PC-3 (cell line): Measurements from ENCODE around the gene TMEM168. TPM values are rescaled to one million over a fixed set of nuclear protein-coding genes. Genes with fewer than 3 reads are reported as not detected.
"Not testable (repeated sequence)": the region's sequence is repeated elsewhere in the genome, so short reads cannot be mapped to it uniquely, and the experiment has no call there.

Experiments
- ATAC-seq: fragments of 200-7000 bp; cut with Tn5 transposase; 2 replicates; pipeline ENCODE4 v1.9.1; 2020; ENCODE audit warnings: mild to moderate bottlenecking, moderate library complexity
- BruUV-seq: library from RNA; stranded (reverse); fragments of 400-500 nt; replicated peaks from 2 replicates; lab custom pipeline; 2021; lab: Mats Ljungman, UMichigan
- CTCF ChIA-PET: fragments of 300-600 bp; sonication (Branson Sonifier 250); formaldehyde crosslinking; loops from one replicate; lab custom pipeline; 2022; ENCODE audit warnings: antibody characterized with exemption; lab: Charles Lee
- POLR2A ChIA-PET: fragments of 300-600 bp; sonication (Branson Sonifier 250); formaldehyde crosslinking; loops from one replicate; lab custom pipeline; 2022; ENCODE audit warnings: antibody characterized with exemption; ENCODE audit not compliant: unreplicated experiment; lab: Charles Lee
- DNase-seq: peaks from one replicate; pipeline ENCODE4 v3.0.0-alpha.2; 2015
- H2AFZ ChIP-seq: fragments of 300-600 bp; sonication (generic); 2 replicates; pipeline ENCODE4 v1.6.0; 2016; ENCODE audit warnings: antibody characterized with exemption, low read length
- H3F3A ChIP-seq: fragments of 300-600 bp; sonication (generic); one replicate; pipeline ENCODE4 v1.6.0; 2017; ENCODE audit warnings: antibody characterized with exemption, low read length, control low read depth, mild to moderate bottlenecking; ENCODE audit not compliant: unreplicated experiment
- H3K27ac ChIP-seq: fragments of 300-600 bp; sonication (generic); 2 replicates; pipeline ENCODE4 v1.5.1; 2016; ENCODE audit warnings: mild to moderate bottlenecking, low read length
- H3K27me3 ChIP-seq: fragments of 300-600 bp; sonication (generic); 2 replicates; pipeline ENCODE4 v1.6.1; 2016; ENCODE audit warnings: low read length, mixed read lengths
- H3K36me3 ChIP-seq: fragments of 300-600 bp; sonication (generic); 2 replicates; pipeline ENCODE4 v1.6.1; 2016; ENCODE audit warnings: low read depth, mixed run types, low read length, mixed read lengths
- H3K4me1 ChIP-seq: fragments of 300-600 bp; sonication (generic); 2 replicates; pipeline ENCODE4 v1.5.1; 2016; ENCODE audit warnings: low read length; ENCODE audit not compliant: insufficient read depth
- H3K4me2 ChIP-seq: fragments of 300-600 bp; sonication (generic); 2 replicates; pipeline ENCODE4 v1.6.0; 2016; ENCODE audit warnings: low read length
- H3K4me3 ChIP-seq: fragments of 300-600 bp; sonication (generic); 2 replicates; pipeline ENCODE4 v1.5.1; 2016; ENCODE audit warnings: mild to moderate bottlenecking, low read length, mixed read lengths
- H3K79me2 ChIP-seq: fragments of 300-600 bp; sonication (generic); 2 replicates; pipeline ENCODE4 v1.6.1; 2017; ENCODE audit warnings: low read length, mixed read lengths
- H3K9ac ChIP-seq: fragments of 300-600 bp; sonication (generic); 2 replicates; pipeline ENCODE4 v1.6.0; 2016; ENCODE audit warnings: mild to moderate bottlenecking, low read length
- H3K9me2 ChIP-seq: fragments of 300-600 bp; sonication (generic); replicated peaks from 2 replicates; pipeline ENCODE4 v1.6.1; 2016; ENCODE audit warnings: mixed run types, low read length, mixed read lengths
- H3K9me3 ChIP-seq: fragments of 300-600 bp; sonication (generic); 2 replicates; pipeline ENCODE4 v1.6.1; 2016; ENCODE audit warnings: low read length, mixed read lengths
- H4K20me1 ChIP-seq: fragments of 300-600 bp; sonication (generic); 2 replicates; pipeline ENCODE4 v1.6.1; 2016; ENCODE audit warnings: low read length, mixed read lengths
- CTCF ChIP-seq: fragments of 300-600 bp; sonication (generic); conservative IDR thresholded peaks from 2 replicates; pipeline ENCODE4 v1.5.1; 2017; ENCODE audit warnings: antibody characterized with exemption, low read depth, mild to moderate bottlenecking, low read length
- EZH2 ChIP-seq: fragments of 300-600 bp; sonication (generic); IDR thresholded peaks from one replicate; pipeline ENCODE4 v1.6.1; 2017; ENCODE audit warnings: antibody characterized with exemption, mild to moderate bottlenecking, low read length; ENCODE audit not compliant: unreplicated experiment
- EZH2phosphoT487 ChIP-seq: fragments of 300-600 bp; sonication (generic); IDR thresholded peaks from 2 replicates; pipeline ENCODE4 v1.6.1; 2018; ENCODE audit warnings: mild to moderate bottlenecking, antibody characterized with exemption, low read length, borderline replicate concordance
- intact Hi-C: fragments of 100-400 bp; cut with micrococcal nuclease; formaldehyde crosslinking; loops from 2 replicates; pipeline ENCODE4 v1.9.0; 2023
- total RNA-seq: library from RNA; depleted of rRNA; stranded (reverse); fragments of >200 nt; gene quantifications from 2 replicates; pipeline ENCODE4 v1.2.3, GENCODE V29; 2014

Gene TMEM168
- total RNA-seq, 1 experiment from 2014 or later = 19.8 TPM

- ChIA-PET CTCF (no interaction called here), POLR2A (no interaction called here)
- Histone ChIP-seq H3K27ac (no peak overlapping the region), H3K9me3 (no peaks in the 10 kb centered on the region), H2AFZ (no peak overlapping the region), H4K20me1 (no peaks in the 10 kb centered on the region), H3K4me3 (no peak overlapping the region), H3K9ac (no peak overlapping the region), H3K36me3 (no peaks in the 10 kb centered on the region), H3K9me2 (no peaks in the 10 kb centered on the region), H3K27me3 (peaks cover 8% of the 10 kb centered on the region), H3K4me1 (no peaks in the 10 kb centered on the region), H3K79me2 (no peaks in the 10 kb centered on the region), H3F3A (no peaks in the 10 kb centered on the region), H3K4me2 (no peak overlapping the region)
- ATAC-seq (no peak), DNase-seq (no peak)
- intact Hi-C loops = no loop called here
- no TSS peak for BruUV-seq
- TF ChIP-seq CTCF (no peak), EZH2phosphoT487 (no peak), EZH2 (no peak)
These were observed 10.3 kb upstream of the TMEM168 start for GRCh38 chr7:112800486-112800885.

GRCh38 chr7:112799448-112800120 is 9.4 kb upstream of the TMEM168 start:
- no TSS peak for BruUV-seq
- TF ChIP-seq EZH2phosphoT487 (no peak), EZH2 (no peak), CTCF (no peak)
- POLR2A ChIA-PET = no interaction called here

DNA sequence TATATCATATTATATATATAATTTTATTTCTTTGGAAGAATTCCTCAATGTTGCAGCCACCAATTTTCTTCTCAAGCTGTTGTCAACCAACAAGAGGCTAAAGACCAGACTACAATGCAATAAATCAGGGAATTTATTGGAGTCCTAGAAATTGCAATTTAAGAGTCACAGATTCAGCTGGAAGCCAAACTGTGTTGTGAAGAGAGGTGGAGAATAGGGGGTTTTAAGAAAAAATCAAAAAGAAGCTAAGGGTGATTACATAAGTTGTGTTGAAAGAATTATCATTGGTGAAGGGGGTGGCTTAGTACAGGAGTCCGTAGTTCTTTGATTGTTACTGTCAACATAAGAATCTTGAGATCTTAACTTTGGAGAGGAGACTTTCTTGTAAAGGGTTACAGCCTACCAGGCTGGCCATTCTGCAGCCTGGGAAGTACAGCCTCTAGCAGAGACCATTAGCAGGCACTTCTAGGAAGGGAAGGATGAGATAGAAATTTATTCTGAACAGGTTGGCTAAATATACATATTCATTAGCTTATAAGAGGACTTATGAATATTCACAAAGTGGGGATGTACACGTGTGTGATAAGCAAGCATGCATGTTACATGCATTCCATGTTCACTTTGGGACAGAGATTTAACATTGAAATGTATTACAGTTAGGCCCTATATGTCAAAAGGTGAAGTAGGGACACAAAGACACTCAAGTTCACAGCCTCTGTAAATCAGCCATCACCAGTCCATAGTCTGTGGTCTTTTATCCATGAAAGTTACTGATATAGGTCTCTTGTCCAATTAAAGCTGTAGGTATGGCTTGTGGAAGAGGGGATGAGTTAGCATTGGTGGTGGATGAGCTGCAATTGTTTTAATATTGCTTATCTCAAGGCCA is 8.3 kb upstream of the TMEM168 start:
- CTCF ChIA-PET = no interaction called here
- H4K20me1 ChIP-seq = no peaks in the 10 kb centered on the region
- no peaks in the 10 kb centered on the region for H3F3A ChIP-seq
- TF ChIP-seq EZH2 (no peak), CTCF (no peak), EZH2phosphoT487 (no peak)
- H3K9ac ChIP-seq = no peak overlapping the region
- no peak overlapping the region for H2AFZ ChIP-seq
- no peak overlapping the region for H3K27ac ChIP-seq
- DNase-seq = no peak
- H3K36me3 ChIP-seq = no peaks in the 10 kb centered on the region
- BruUV-seq = no TSS peak
- POLR2A ChIA-PET = no interaction called here
- no peaks in the 10 kb centered on the region for H3K9me2 ChIP-seq
- no peaks in the 10 kb centered on the region for H3K27me3 ChIP-seq
- H3K4me3 ChIP-seq = no peak overlapping the region
- H3K4me1 ChIP-seq = no peaks in the 10 kb centered on the region
- H3K4me2 ChIP-seq = no peak overlapping the region
- H3K9me3 ChIP-seq = no peaks in the 10 kb centered on the region
- intact Hi-C loops = no loop called here
- H3K79me2 ChIP-seq = no peaks in the 10 kb centered on the region
- ATAC-seq = no peak

More at GRCh38 chr7:112799448-112800120, 9.4 kb upstream of the TMEM168 start:
- no peaks in the 10 kb centered on the region for H3K9me3 ChIP-seq
- no peaks in the 10 kb centered on the region for H4K20me1 ChIP-seq
- H3K9ac ChIP-seq = no peak overlapping the region
- no peaks in the 10 kb centered on the region for H3K79me2 ChIP-seq
- H3K4me1 ChIP-seq = no peaks in the 10 kb centered on the region
- no peak for ATAC-seq
- H3K4me2 ChIP-seq = no peak overlapping the region
- H3K9me2 ChIP-seq = no peaks in the 10 kb centered on the region
- DNase-seq = no peak
- no peak overlapping the region for H3K4me3 ChIP-seq
- CTCF ChIA-PET = no interaction called here
- no peak overlapping the region for H3K27ac ChIP-seq
- H3F3A ChIP-seq = no peaks in the 10 kb centered on the region
- intact Hi-C loops = no loop called here
- no peak overlapping the region for H2AFZ ChIP-seq
- no peaks in the 10 kb centered on the region for H3K27me3 ChIP-seq
- no peaks in the 10 kb centered on the region for H3K36me3 ChIP-seq

DNA sequence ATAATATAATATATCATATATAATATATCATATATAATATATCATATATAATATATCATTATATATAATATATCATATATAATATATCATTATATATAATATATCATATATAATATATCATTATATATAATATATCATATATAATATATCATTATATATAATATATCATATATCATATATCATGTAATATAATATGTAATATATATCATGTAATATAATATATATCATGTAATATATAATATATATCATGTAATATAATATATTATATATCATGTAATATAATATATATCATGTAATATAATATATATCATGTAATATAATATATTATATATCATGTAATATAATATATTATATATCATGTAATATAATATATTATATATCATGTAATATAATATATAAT is 6.4 kb upstream of the TMEM168 start:
- H3K36me3 ChIP-seq, H2AFZ ChIP-seq, H3K9me3 ChIP-seq, ATAC-seq, DNase-seq, H3K4me2 ChIP-seq, BruUV-seq, CTCF ChIA-PET, POLR2A ChIA-PET, H4K20me1 ChIP-seq, H3K4me1 ChIP-seq, H3K79me2 ChIP-seq, H3F3A ChIP-seq, H3K9me2 ChIP-seq, intact Hi-C loops, H3K27ac ChIP-seq, H3K4me3 ChIP-seq, H3K27me3 ChIP-seq, H3K9ac ChIP-seq: not testable (repeated sequence)
